HG02938 (cell line): Measurements from ENCODE around the gene SETD2.

ENCODE experiments used
- ATAC-seq: cut with Tn5 transposase; IDR thresholded peaks from one replicate; pipeline ENCODE4 v1.9.1; 2021; ENCODE audit warnings: mild to moderate bottlenecking, moderate library complexity; ENCODE audit not compliant: unreplicated experiment

SETD2 gene

GRCh38 chr3:46970391-46971091, 193.4 kb downstream of the SETD2 start:
- ATAC-seq: no peak

- no peak for ATAC-seq
Measured at GRCh38 chr3:46968783-46969428, 195.0 kb downstream of the SETD2 start.

- ATAC-seq: no peak
Measured at GRCh38 chr3:46966811-46967210, 197.1 kb downstream of the SETD2 start.
